Measurements from ENCODE around the gene ROR2.

DNA sequence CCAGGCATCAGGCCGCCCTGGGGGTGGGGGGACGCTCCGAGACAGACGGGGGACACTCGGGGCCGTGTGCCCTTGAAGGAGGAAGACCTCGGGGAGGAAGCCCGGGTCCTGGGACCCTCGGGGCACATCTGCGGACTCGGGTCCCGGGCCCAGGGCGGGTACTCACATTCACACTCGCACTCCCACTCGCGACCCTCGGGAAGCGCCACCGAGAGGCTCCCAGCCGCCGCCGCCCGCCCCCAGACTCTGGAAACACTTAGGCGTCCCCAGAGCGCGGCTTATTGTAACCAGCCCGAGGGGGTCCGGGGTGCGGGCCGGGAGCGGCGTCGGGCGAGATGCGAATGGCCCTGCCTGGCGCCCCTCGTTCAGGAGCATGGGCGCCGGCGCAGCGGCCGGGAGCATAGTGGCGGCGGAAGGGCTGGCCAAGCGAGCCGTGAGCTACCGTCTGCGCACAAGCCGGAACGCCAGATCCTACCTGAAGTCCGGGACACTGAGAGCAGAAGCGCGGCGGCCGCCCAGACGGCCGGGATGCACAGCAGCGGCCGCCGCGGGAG, 559 bp downstream of the ROR2 start:
- TF ChIP-seq SUZ12 (IDR thresholded peaks at IDR 0.05), result no peak
- no peak for TF ChIP-seq ARNT (IDR thresholded peaks at IDR 0.05)
- TF ChIP-seq NFRKB (IDR thresholded peaks at IDR 0.05), result no peak
- no peak for TF ChIP-seq HDGF (IDR thresholded peaks at IDR 0.05; ENCODE audit: borderline replicate concordance)
- no peak for TF ChIP-seq L3MBTL2 (conservative IDR thresholded peaks at IDR 0.05)
- TF ChIP-seq, protein P1, sequence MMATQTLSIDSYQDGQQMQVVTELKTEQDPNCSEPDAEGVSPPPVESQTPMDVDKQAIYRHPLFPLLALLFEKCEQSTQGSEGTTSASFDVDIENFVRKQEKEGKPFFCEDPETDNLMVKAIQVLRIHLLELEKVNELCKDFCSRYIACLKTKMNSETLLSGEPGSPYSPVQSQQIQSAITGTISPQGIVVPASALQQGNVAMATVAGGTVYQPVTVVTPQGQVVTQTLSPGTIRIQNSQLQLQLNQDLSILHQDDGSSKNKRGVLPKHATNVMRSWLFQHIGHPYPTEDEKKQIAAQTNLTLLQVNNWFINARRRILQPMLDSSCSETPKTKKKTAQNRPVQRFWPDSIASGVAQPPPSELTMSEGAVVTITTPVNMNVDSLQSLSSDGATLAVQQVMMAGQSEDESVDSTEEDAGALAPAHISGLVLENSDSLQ (IDR thresholded peaks at IDR 0.05), result no peak
- TF ChIP-seq SP1 (IDR thresholded peaks at IDR 0.05), result no peak
- no peak for TF ChIP-seq ELF4 (IDR thresholded peaks at IDR 0.05)
- no peak for TF ChIP-seq TARDBP (IDR thresholded peaks at IDR 0.05)
- no peak for TF ChIP-seq FOXK2 (IDR thresholded peaks at IDR 0.05)
- no peak for TF ChIP-seq FOXA1 (IDR thresholded peaks at IDR 0.05)
- no peak for TF ChIP-seq FOXM1 (IDR thresholded peaks at IDR 0.05; ENCODE audit: borderline replicate concordance)
- no peak for TF ChIP-seq BHLHE40 (IDR thresholded peaks at IDR 0.05; ENCODE audit: borderline replicate concordance)

Data from HEK293T (cell line).